B cell (primary cell): ENCODE results near the gene CEP85. TPM values are rescaled to one million over a fixed set of nuclear protein-coding genes. Genes with fewer than 3 reads are reported as not detected.

ENCODE experiments used
- ATAC-seq: fragments of 200-7000 bp; cut with Tn5 transposase; one replicate; pipeline ENCODE4 v1.10.0; 2021; ENCODE audit warnings: low read depth, mild to moderate bottlenecking, moderate number of reproducible peaks, moderate library complexity
- CTCF ChIA-PET: fragments of 350-600 bp; sonication (Branson Sonifier 250); formaldehyde crosslinking; loops from one replicate; lab custom pipeline; 2021; ENCODE audit warnings: antibody characterized with exemption, inconsistent platforms; lab: Charles Lee
- POLR2A ChIA-PET: fragments of 350-600 bp; sonication (Branson Sonifier 250); formaldehyde crosslinking; loops from one replicate; lab custom pipeline; 2021; ENCODE audit warnings: antibody characterized with exemption; lab: Charles Lee
- DNase-seq: peaks from one replicate; pipeline ENCODE4 v3.0.0; 2013
- H2AFZ ChIP-seq: 2 replicates; pipeline ENCODE4 v1.6.1; 2012; ENCODE audit warnings: mild to moderate bottlenecking, low read depth, low read length; ENCODE audit not compliant: insufficient read depth, poor library complexity, severe bottlenecking
- H3K27ac ChIP-seq, 2 donors: 1 replicate in 1 of 2; 2 replicates in 1 of 2; pipeline ENCODE4 v1.5.1; 2012 to 2013; ENCODE audit warnings: low read length in 2 of 2, mild to moderate bottlenecking in 2 of 2, moderate library complexity in 1 of 2
- H3K27me3 ChIP-seq, 4 experiments: fragments of 200-600 bp in 1 of 4; sonication (generic) in 1 of 4; replicated peaks in 1 of 4; 1 replicate in 2 of 4; 2 replicates in 2 of 4; pipeline versions ENCODE4 v1.6.1 to v1.7.0; 2013 to 2016; ENCODE audit warnings: low read length in 3 of 4, mild to moderate bottlenecking in 2 of 4, mixed read lengths in 1 of 4, moderate library complexity in 1 of 4; ENCODE audit not compliant: insufficient read depth in 4 of 4, control insufficient read depth in 3 of 4; ENCODE audit errors: control extremely low read depth in 1 of 4
- H3K36me3 ChIP-seq, 2 experiments: replicated peaks in 1 of 2; 1 replicate in 1 of 2; 2 replicates in 1 of 2; pipeline versions ENCODE4 v1.6.1 to v1.7.1; 2013; ENCODE audit warnings: low read length in 1 of 2; ENCODE audit not compliant: insufficient read depth in 2 of 2, control insufficient read depth in 1 of 2; ENCODE audit errors: control extremely low read depth in 1 of 2, extremely low read depth in 1 of 2
- H3K4me1 ChIP-seq, 2 donors: fragments of 200-600 bp in 1 of 2; sonication (generic) in 1 of 2; 1 replicate in 1 of 2; 2 replicates in 1 of 2; pipeline versions ENCODE4 v1.5.1 to v1.6.1; 2013 to 2017; ENCODE audit warnings: low read length in 2 of 2; ENCODE audit not compliant: control insufficient read depth in 2 of 2, insufficient read depth in 2 of 2
- H3K4me2 ChIP-seq: replicated peaks from 2 replicates; pipeline ENCODE3; 2012; ENCODE audit warnings: mild to moderate bottlenecking, low read depth, low read length; ENCODE audit not compliant: poor library complexity, severe bottlenecking
- H3K4me3 ChIP-seq, 5 experiments: fragments of 200-600 bp in 1 of 5; sonication (generic) in 1 of 5; 1 replicate in 3 of 5; 2 replicates in 2 of 5; pipeline versions ENCODE4 v1.5.1 to v1.7.0; 2011 to 2016; ENCODE audit warnings: low read length in 4 of 5, mild to moderate bottlenecking in 4 of 5, low read depth in 2 of 5, control low read depth in 1 of 5, moderate library complexity in 1 of 5; ENCODE audit not compliant: insufficient read depth in 1 of 5; ENCODE audit errors: control extremely low read depth in 1 of 5, extremely low read depth in 1 of 5
- H3K79me2 ChIP-seq: fragments of 200-600 bp; sonication (generic); one replicate; pipeline ENCODE4 v1.6.0; 2016; ENCODE audit warnings: low read length; ENCODE audit not compliant: control insufficient read depth, insufficient read depth
- H3K9ac ChIP-seq: fragments of 200-600 bp; sonication (generic); 2 replicates; pipeline ENCODE4 v1.6.1; 2017; ENCODE audit warnings: mild to moderate bottlenecking, low read length, moderate library complexity
- H3K9me3 ChIP-seq, 3 donors: one replicate each; pipeline versions ENCODE4 v1.6.1 to v1.7.1; 2013; ENCODE audit warnings: low read length in 2 of 3; ENCODE audit not compliant: control insufficient read depth in 2 of 3, insufficient read depth in 1 of 3; ENCODE audit errors: control extremely low read depth in 1 of 3
- H4K20me1 ChIP-seq: 2 replicates; pipeline ENCODE4 v1.6.0; 2012; ENCODE audit warnings: mild to moderate bottlenecking, low read length; ENCODE audit not compliant: insufficient read depth, control insufficient read depth, poor library complexity, severe bottlenecking
- H3K27ac Mint-ChIP-seq: one replicate; pipeline ENCODE4 v1.8.0; 2021; ENCODE audit warnings: mixed read lengths
- H3K27me3 Mint-ChIP-seq: one replicate; pipeline ENCODE4 v1.8.0; 2021; ENCODE audit warnings: mixed read lengths
- H3K4me1 Mint-ChIP-seq: one replicate; pipeline ENCODE4 v1.8.0; 2021; ENCODE audit warnings: mixed read lengths
- H3K4me3 Mint-ChIP-seq: one replicate; pipeline ENCODE4 v1.8.0; 2021; ENCODE audit warnings: mixed read lengths
- H3K9me3 Mint-ChIP-seq: one replicate; pipeline ENCODE4 v1.8.0; 2022; ENCODE audit warnings: mixed read lengths; ENCODE audit not compliant: insufficient read depth
- CTCF ChIP-seq: fragments of 200-600 bp; IDR thresholded peaks from one replicate; pipeline ENCODE4 v1.8.0; 2022; ENCODE audit warnings: antibody characterized with exemption, mild to moderate bottlenecking
- EZH2 ChIP-seq: IDR thresholded peaks from 2 replicates; pipeline ENCODE4 v1.6.1; 2012; ENCODE audit warnings: borderline replicate concordance, low read depth, mild to moderate bottlenecking, moderate library complexity, low read length; ENCODE audit not compliant: insufficient read depth, poor library complexity, severe bottlenecking
- WGBS: methylation state at CpG from one replicate; pipeline ENCODE4 v1.1.5; 2013; ENCODE audit warnings: missing lambda C conversion rate; ENCODE audit not compliant: insufficient coverage; 5-methylcytosine and 5-hydroxymethylcytosine counted together
- intact Hi-C: fragments of 100-400 bp; cut with micrococcal nuclease; formaldehyde crosslinking; loops from one replicate; pipeline ENCODE4 v1.10.0; 2022
- polyA plus RNA-seq: library from polyadenylated mRNA; depleted of rRNA; stranded (reverse); fragments of >200 nt; gene quantifications from 2 replicates; pipeline ENCODE4 v1.2.3, GENCODE V29; 2012
- total RNA-seq, 2 donors: library from RNA; stranded (reverse); fragments of 120-200 nt in 1 of 2; gene quantifications; 1 replicate in 1 of 2; 2 replicates in 1 of 2; pipeline versions ENCODE4 v1.2.3 to v1.2.4, GENCODE V29; 2013 to 2022

The CEP85 gene
- total and polyA plus RNA-seq, 2 donors (not counting 1 experiment from before 2014, with no cell fraction given): 16.2 to 16.3 TPM

- H3K4me3 ChIP-seq: no peak overlapping the region
- TF ChIP-seq EZH2 (no peak), CTCF (no peak)
- H3K9me3 Mint-ChIP-seq: no peaks in the 10 kb centered on the region
- no peaks in the 10 kb centered on the region for H3K9me3 ChIP-seq
- H3K27me3 Mint-ChIP-seq: no peaks in the 10 kb centered on the region
- WGBS: 95% methylated on average over 22 of the region's 22 CpGs
- peaks cover 64% of the 10 kb centered on the region for H3K4me1 Mint-ChIP-seq
- H3K36me3 ChIP-seq: peaks cover 0 to 5% of the 10 kb centered on the region in 2 experiments
- ChIA-PET POLR2A (interaction anchor here (2.3 to 21.9 kb wide), 3 partner anchors 11 to 22 kb away, joined by 8 to 1239 read pairs (median 8); partner anchors contain the start of gene CD52), CTCF (interaction anchor here (1.9 to 26.4 kb wide), 2 partner anchors 10 to 23 kb away, joined by 7 to 1400 read pairs; partner anchors contain the start of genes CD52 and UBXN11)
- H3K79me2 ChIP-seq: peaks cover 43% of the 10 kb centered on the region
- H3K27ac Mint-ChIP-seq: peak overlapping the region; percentile 74
- H3K27me3 ChIP-seq: no peaks in the 10 kb centered on the region
- peaks cover 42 to 54% of the 10 kb centered on the region in 2 donors for H3K4me1 ChIP-seq
- no peaks in the 10 kb centered on the region for H4K20me1 ChIP-seq
- H3K9ac ChIP-seq: no peak overlapping the region
- H2AFZ ChIP-seq: no peak overlapping the region
- no peak overlapping the region for H3K4me2 ChIP-seq
- DNase-seq: no peak
- H3K4me3 Mint-ChIP-seq: no peak overlapping the region
- no peak overlapping the region for H3K27ac ChIP-seq
- ATAC-seq: no peak
- intact Hi-C loops: no loop called here
Measured at GRCh38 chr1:26295194-26296138, 61.5 kb downstream of the CEP85 start.
